CD4-positive, alpha-beta T cell treated with Interleukin-15 for 4 hours (primary cell): ENCODE results near the gene LRTM2.

Source experiments
- DNase-seq: peaks from one replicate; pipeline ENCODE4 v3.0.0-alpha.2; 2020; ENCODE audit warnings: low spot score

LRTM2 gene

DNA sequence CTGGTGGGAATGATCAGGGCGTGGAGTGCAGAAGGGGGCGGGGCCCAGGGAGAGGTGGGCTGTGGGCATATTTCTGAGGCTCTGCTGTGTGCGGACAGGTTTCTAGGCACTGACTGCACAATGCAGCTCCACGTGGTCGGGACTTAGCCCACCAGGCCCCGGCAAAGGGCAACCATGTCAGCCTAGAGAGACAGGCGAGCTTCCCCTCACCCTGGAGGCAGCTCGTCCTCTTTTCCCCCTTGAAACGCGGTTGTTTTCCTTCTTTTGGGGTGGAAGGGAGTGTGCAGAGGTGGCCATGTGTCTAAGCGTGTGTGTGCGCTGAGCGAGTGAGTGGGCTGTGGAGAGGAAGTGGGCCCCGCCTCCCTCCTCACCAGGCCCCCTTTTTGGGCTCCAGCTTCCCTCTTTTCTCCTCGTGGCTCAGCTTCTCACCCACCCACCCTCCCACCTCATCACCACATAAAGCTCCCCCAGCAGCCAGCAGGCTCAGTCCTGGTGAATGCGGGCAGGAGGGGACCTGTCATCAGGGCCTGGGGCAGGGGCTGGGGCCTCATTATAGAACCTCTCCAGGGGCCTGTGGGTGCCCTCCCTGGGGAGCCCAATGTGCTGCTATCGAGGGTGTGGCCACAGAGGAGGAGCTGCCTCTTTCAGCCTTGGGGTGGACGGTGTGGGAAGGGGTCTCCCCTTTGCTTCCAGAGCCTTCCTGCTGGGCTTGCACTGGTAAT, 22.0 kb downstream of the LRTM2 start:
- DNase-seq = no peak

DNA sequence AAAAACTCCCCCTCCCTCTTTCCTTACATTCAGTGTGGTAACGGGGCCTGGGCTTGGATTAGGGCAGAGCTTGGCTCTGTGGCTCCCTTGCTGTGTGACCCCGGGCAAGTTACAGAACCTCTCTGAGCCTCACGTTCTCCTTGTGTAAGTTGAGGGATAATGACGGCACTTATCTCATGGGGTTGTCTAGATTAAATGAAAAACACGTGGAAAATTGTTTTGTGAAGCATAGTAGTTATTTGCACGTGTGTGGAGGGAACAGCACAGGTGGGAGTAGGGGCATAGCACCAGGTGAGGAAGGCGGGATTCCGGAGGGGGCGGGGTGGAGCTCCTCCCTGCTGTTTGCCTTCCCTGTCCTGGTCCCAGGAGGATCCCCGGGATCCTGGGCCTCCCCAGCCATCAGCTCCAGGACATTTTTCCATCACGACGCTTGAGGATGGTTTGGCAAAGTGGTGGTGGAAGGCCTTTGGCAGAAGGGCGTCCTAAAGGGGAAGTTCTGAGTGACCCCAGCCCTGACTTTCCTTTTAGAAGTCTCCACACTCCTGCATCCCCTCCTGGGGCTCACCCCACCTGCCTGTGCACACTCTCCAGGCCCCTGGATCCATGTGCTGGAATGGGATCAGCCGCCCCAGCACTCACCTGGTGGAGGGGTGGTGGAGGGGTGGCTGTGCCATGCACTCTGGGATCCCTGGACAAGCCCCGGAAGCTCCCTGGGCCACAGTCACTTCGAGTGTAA, 22.7 kb downstream of the LRTM2 start:
- DNase-seq = no peak

DNA sequence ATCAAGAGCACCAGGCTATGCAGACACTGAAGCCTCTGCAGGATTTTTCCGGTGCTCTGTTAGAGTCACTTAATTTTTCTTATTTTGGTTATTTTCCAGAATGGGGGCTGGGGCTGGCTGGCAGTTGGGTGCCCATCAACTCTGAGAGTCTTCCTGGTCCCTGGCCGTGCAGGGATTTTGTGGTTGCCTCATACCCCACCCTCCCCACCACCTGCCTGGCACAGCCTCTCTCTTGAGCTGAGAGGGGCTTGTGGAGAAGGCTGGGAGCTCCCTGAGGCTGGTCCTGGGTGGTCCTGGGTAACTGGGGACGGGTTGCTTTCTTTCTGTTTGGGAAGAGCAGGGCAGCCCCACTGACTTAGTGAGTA, 23.3 kb downstream of the LRTM2 start:
- DNase-seq = no peak

DNA sequence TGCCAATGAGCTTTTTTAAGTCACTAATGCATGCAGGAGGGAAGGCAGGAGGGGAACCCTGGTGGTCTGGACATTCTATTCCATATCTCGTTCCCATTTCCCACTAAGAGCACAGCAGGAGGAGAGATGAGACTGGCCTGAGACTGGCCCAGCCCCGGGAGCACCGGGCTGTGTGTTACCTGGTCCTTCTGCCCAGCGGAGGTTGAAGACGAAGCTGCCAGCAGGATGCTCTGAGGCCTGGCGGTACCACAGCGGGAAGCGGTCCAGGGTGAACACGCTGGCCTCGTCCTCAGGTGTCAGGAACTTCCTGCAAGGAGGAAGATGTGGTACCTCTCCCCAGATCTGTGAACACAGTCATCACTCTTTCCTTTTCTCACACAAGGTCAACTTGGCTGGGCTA, 23.9 kb downstream of the LRTM2 start:
- DNase-seq = no peak

DNA sequence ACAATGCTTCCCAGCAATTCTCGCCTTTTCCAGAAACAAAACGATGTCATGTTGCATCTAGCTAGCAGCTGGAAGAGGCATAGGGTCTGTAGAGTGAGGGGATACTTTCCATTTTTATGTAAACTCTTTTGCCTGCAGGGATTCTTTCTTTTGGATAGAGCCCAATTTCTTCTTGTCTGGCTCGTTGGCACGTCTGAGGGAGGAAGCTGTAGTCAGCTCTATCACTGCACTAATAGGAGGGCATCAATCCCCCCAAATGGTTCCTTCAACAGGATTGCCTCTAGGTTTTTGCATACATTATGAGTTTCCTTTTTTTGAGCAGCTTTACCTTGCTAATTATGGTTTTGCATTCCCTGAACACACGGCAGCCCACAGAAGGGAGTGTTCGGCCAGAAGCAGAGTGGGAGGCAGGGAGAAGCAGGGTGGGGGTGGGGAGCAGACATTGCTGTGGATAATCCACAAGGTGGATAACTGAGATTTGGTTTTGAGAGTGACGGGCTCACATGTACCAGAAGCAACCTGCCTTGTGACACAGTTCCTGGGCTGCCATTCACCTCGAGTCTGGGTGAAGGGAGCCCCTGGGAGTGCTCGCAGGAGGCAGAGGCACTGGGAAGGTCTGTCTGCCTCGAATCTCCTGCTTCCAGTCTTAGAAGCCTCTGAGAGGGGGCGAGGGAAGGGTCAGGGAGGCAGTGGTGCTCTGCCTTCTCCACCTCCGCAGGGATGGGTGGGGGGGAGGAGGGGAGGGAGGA, 24.5 kb downstream of the LRTM2 start:
- DNase-seq = no peak

DNA sequence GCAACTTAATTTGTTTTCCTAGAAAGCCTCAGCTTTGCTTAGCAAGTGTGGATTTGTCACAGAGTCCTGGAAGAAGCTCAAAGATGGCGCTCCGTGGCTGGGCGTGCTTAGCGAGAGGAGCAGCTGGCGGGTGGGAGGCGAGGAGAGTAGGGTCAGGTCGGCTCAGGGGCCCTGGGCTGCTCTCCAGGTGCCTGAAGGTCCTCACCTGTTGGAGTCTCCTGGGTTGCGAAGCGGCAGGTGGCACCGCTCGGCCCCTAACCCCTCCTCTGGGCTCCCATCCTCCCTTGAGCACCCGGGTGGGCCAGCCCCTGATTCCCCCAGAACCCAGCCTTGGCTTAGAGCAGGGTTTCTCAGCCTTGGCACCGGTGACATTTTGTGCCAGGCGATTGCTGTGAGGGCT, 25.1 kb downstream of the LRTM2 start:
- DNase-seq = no peak

DNA sequence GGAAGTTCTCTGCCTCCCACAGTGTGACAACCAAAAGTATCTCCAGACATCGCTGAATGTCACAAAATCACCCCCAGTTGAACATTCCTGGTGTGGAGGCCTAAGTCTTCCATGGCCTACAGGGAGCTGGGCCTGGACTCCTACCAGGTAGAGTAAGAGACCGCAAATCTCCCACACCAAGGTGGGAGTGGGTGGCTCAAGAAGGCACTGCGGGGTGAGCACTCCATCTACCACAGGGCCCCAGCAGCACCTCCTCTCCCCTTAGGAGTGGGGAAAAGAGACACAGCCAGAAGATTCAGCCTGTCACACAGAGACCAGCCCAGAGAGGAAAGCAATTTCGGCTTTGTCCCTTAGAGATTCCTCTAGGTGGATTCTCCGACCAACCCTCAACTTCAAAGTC, 25.5 kb downstream of the LRTM2 start:
- DNase-seq = no peak

DNA sequence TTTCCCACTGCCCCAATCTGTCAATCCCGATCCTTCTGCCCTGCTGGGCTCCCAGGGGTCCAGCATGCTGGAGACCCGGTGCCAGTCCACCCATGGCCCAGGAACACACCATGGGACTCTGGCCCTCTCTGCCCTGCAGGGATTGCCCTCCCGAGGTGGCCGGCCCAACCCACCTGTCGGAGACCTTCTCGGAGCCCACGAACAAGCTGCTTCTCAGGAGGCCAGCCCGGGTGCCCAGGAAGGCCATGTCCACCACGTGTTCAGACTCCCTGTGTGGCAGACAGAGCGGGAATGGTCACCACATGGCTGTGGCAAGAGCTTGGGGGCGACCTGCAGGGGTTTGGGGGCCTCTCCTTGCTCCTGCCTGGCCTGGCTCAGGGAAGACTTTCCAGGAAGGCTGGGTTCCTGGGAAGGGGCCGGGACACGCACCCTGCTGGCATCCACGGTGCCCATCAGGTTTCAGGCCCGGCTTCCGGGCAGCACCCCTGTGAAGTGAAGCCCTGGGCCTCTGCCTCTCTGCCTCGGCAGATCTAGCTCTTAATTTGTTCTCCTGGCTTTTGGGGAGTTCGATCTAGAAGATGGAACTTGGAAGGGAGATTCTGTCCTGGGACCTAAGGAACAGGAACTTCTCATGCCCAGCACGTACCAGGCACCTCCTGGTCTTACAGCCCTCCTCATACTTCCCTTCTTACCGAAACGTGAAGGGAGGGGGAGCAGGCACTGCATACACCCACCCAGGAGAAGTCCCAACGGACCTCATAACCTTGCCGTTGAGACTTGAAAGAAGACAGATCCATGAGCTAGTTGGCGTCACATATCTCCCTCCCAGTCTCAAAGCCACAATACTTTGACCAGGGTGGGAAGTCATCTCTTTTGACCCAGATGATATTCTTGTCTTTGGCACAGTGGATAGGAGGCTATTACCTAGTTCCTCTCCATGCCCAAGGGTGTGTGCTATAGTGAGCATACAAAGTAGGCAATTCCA, 26.3 kb downstream of the LRTM2 start:
- no peak for DNase-seq

DNA sequence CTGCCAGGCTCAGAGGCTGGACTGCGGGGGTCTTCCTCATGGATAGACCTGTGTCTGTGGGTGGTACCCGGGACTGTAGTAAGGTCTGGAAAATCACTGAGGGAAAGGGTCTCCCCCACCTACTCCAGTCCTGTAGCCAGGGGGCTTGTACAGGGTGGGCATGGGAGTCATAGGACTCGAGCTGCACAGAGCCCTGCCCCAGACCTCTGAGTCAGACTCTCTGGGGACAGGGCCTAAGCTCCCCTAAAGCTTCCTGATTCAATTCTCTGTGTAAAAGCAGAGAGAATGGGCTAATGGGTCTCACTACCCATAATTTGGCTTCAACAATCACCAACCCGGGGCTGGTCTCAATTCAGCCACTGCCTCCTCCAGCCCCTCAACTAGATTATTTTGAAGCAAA, 27.0 kb downstream of the LRTM2 start:
- no peak for DNase-seq

DNA sequence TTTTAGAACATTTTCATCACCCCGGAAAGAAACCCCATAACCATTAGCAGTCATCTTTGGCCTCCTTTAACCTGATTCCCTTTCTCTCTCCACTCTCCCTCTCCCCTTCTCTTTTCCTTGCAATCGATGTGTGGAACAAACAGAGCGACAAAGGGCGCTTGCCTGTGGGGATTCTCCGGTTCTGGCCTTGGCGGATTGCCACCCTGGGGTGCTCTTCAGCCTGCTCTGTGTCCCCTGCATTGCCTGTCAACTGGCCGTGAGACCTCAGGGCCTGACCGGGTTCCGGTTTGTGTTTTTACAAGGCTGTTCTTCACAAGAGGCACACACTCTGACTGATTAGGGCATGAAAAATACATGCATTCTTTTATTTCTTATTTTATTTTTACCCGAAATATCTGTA, 27.8 kb downstream of the LRTM2 start:
- no peak for DNase-seq

DNA sequence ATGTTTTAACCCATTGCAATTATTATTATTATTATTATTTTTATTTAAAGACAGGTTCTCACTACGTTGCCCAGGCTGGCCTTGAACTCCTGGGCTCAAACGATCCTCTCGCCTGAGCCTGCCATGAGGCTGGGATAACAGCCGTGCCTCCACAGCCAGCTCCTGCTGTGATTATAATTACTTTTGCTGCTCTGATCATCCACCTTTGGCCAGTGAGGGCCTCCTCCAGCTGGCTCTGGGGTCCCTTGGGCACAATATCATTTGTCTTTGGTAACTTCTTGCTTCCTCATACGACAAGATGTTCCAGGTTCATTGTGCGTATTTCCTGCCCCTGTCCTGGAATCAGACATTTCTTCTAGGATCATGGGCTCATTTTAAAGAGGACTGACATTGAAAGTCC, 28.4 kb downstream of the LRTM2 start:
- DNase-seq = no peak

DNA sequence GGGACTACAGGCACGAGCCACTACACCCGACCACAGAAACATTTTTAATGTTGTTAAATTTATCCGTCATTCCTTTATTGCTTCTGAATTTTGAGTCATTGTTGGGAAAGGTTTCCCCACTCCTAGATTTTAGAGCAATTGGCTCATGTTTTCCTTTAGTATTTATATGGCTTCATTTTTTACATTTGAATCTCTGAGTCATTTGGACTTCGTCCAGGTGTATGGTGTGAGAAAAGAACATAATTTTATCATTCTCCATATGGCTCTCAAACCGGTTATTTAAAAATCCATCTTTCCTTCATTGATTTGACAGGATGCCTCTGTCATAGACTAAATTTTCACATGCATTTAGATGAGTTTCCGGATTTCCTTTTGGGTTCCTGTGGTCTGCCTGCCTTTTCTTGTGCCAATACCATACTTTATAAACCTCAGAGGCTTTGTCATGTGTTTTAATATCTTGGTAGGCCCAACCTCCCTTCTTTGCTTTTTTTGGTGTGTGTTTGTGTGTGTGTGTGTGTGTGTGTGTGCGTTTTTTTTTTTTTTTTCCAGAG, 30.9 kb downstream of the LRTM2 start:
- no peak for DNase-seq

DNA sequence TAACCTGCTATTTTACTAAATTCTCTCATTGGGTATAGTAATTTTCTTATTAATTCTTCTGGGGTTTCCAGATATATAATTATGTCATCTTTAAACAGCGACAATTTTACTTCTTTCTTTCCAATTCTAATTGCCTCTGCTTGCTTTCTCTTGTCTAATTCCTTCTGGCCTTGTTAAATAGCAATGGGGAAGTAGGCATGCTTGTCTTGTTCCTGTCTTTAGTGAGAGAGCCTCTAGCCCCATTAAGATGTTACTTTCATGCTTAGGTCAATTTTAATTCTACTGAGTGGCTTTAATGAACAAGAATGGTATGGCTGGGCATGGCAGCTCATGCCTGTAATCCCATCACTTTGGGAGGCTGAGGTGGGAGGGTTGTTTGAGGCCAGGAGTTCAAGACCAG, 31.7 kb downstream of the LRTM2 start:
- DNase-seq = no peak

DNA sequence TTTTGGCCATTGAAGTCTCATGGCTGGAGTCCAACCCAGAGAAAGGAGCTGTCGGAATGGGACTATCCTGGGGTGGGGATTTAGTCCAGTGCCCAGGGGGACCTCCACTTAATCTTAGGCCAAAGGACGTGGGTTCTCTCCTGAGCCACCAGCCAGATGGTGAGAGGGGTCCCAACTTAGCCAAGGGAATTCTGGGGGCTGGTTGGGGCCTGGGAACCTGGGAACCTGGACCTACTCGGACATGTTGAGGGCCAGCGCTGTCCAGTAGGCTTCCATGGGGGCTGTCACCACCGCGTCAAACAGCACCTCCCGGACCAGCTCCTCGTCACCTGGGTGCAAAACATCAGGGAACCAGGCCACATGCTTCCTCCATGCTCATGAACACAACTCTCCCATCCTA, 33.4 kb downstream of the LRTM2 start:
- no peak for DNase-seq

DNA sequence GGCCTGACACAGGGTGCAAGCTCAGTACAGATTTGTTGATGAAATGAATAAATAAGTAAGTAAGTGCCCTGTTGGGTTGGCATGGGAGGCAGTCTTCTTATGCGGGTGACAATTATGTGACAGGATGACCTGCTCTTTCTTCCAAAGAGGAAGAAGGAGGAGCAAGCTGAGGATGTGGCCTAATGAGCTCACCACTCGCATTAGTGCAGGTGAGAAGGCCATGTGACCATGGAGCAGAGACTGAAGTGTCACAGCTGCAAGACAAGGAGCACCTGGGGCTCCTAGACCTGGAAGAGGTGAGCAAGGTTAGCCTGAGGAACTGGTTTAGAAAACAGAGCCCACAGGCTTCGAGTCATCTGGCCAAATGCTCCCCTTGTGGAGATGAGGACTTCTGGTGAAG, 34.9 kb downstream of the LRTM2 start:
- DNase-seq = no peak

DNA sequence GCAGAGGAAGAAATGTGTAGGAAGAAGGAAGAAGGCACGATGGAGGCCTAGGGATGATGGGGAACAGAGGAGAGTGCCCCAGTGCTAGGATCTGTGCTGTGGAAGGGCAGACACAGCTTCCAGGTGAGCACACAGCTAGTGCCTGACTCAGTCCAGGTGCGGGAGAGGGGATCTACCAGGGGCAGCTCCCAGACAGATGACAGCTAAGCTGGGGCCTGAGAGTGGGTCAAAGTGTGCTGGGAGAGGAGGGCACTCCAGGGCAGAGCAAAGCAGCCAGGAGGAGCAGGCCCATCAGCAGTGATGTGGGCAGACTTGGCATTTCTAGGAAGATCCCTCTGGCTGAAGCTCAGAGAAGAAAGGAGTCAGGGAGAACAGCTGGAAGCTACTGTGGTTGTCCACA, 36.7 kb downstream of the LRTM2 start:
- no peak for DNase-seq

DNA sequence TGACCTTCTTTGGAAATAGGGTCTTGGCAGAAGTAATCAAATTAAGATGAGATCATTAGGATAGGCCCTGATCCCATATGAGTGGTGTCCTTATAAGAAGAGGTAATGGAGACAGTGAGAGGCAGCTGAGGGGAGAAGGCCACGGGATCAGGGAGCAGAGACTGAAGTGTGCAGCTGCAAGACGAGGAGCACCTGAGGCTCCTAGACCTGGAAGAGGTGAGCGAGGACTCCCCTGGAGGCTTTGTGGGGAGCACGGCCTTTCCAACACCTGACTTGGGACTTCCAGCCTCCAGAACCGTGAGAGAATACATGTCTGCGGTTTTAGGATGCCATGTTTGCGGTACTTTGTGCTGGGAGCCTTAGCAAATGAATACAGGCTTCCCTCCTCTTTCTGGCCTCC, 37.5 kb downstream of the LRTM2 start:
- no peak for DNase-seq

DNA sequence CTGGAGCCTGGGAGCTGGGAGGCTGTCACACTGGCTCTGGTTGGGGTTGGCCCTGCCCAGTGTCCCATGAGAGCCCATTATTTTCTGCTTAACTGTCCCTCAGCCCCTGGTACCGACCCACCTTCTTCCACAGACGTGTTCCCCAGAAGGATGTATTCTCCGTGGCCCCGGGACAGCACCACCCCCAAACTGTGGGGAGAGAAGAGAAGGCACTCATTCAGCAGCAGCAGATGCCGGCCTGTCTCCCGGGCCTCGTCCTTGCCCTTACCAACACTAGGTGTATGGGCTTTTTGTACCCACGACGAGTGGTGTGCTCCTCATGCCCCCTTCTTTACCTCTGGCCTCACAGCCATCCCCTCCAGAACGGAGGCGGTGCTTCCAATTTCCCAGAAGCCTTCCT, 38.1 kb downstream of the LRTM2 start:
- no peak for DNase-seq

DNA sequence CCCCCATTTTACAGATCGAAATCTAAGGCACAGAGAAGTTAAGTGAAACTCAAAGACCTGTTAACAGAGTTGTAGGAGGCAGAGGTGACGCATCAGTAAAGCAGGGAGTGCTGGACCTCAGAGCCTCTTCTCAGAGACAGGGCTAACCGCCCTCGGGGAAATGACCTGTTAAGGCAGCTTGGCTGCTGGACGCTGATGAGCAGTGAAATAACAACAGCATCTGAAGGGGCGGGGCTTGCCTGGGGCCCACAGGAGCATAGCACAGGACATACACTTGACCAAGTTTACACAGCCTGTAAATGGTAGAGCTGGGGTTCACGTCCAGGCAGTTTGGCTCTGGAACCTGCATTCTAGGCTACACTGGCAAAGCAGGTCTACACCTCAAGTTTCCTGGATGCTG, 39.3 kb downstream of the LRTM2 start:
- no peak for DNase-seq

DNA sequence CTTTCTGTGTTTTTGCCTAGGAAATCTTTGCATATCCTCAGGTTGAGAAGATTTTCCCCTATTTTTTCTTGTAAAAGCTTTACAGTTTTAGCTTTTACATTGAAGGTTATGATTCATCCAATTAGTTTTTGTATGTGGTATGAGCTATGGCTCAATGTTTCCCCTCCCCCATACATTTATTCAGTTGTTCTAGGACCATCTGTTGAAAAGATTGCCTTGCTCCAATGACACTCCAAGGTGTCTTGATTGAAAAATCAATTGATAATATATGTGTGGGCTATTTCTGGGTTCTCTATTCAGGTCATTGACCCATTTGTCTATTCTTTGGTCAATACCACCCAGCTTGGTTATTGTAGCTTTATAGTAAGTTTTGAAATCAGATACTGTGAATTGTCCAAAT, 42.6 kb downstream of the LRTM2 start:
- no peak for DNase-seq

DNA sequence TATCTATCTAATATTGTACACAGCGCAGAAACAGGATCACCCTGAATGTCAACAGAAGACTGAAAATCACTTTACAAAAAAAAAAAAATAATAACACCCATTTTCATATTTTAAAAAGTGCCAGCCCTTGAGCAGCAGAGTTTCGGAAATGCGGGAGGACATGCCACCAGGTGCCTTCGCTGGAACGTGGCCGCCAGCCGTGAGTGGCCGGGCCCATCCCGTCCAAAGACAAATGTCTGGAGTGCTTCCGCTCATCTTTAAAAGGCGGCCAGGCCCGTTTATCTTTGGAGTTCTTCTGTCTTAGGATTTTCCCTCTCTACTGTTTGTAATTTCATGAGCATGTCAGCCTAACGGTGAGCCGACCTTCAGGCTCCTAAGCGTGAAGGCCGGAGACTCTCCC, 43.5 kb downstream of the LRTM2 start:
- DNase-seq = no peak

DNA sequence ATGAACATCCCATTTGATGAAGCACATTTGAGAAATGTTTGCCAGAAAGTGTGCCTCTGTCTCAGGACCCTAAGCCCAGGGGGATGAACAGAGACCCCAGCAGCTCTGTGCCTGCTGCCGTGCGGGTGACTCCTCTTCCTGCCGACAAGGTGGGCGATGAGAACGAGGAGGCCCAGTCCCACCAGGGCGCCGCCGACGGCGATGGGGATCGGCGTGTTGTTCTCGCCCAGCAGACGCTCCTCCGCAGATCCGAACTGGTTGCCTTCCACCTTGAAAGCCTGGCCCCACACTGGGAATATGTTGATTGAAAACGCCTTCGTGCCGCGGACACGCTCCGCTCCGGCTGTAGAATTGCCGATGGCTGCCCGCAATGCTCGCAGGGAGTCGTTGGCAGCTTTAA, 44.1 kb downstream of the LRTM2 start:
- no peak for DNase-seq
